PC-9 (cell line): ENCODE results near the gene BRWD1.

Experiments used
- EZH2 ChIP-seq: fragments of 200-600 bp; sonication (generic); IDR thresholded peaks from 2 replicates; pipeline ENCODE4 v1.8.0; 2017; ENCODE audit warnings: antibody characterized with exemption, low read depth
- TF ChIP-seq, protein P1 (sequence below): fragments of 200-600 bp; sonication (generic); conservative IDR thresholded peaks from 2 replicates; pipeline ENCODE4 v1.6.1; 2017; ENCODE audit warnings: mixed run types, antibody characterized with exemption, mild to moderate bottlenecking, moderate library complexity

DNA sequence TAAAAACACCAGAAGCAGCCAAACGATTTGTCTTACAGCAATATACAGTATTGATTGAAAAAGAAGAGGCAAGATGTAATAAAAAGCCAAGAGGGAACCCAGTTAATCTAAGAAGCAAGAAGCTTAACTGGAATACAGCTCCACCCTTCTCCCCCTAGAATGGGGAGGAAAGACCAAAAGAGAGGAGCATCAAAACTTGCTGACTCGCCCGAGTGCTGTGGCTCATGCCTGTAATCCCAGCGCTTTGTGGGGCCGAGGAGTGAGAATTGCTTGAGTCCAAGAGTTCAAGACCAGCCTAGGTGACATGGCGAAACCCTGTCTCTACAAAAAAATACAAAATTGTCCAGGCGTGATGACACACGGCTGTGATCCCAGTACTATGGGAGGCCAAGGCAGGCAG, 32.2 kb downstream of the BRWD1 start:
- TF ChIP-seq, protein P1, sequence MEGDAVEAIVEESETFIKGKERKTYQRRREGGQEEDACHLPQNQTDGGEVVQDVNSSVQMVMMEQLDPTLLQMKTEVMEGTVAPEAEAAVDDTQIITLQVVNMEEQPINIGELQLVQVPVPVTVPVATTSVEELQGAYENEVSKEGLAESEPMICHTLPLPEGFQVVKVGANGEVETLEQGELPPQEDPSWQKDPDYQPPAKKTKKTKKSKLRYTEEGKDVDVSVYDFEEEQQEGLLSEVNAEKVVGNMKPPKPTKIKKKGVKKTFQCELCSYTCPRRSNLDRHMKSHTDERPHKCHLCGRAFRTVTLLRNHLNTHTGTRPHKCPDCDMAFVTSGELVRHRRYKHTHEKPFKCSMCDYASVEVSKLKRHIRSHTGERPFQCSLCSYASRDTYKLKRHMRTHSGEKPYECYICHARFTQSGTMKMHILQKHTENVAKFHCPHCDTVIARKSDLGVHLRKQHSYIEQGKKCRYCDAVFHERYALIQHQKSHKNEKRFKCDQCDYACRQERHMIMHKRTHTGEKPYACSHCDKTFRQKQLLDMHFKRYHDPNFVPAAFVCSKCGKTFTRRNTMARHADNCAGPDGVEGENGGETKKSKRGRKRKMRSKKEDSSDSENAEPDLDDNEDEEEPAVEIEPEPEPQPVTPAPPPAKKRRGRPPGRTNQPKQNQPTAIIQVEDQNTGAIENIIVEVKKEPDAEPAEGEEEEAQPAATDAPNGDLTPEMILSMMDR: no peak
- no peak for TF ChIP-seq EZH2
